Heart right ventricle (tissue), 16 donors: Measurements from ENCODE around the gene PSME2. TPM values are rescaled to one million over a fixed set of nuclear protein-coding genes. Genes with fewer than 3 reads are reported as not detected.

Experiments
- ATAC-seq, 8 donors: fragments of 200-7000 bp; cut with Tn5 transposase; one replicate each; pipeline ENCODE4 v1.9.1; 2020; ENCODE audit warnings: mild to moderate bottlenecking in 8 of 8, moderate library complexity in 8 of 8, moderate number of reproducible peaks in 1 of 8
- DNase-seq, 2 donors: peaks; one replicate each; pipeline ENCODE4 v3.0.0-alpha.2; 2020
- H3K27ac ChIP-seq, 10 donors: fragments of 200-600 bp; sonication (generic) in 2 of 10; one replicate each; pipeline versions ENCODE4 v1.5.0 to v1.8.0; 2020 to 2022; ENCODE audit warnings: mild to moderate bottlenecking in 3 of 10
- H3K27me3 ChIP-seq, 7 donors: fragments of 200-600 bp; one replicate each; pipeline ENCODE4 v1.8.0; 2021 to 2022; ENCODE audit warnings: mild to moderate bottlenecking in 2 of 7
- H3K36me3 ChIP-seq, 9 donors: fragments of 200-600 bp; sonication (generic) in 1 of 9; one replicate each; pipeline versions ENCODE4 v1.5.0 to v1.8.0; 2020 to 2022; ENCODE audit warnings: mild to moderate bottlenecking in 2 of 9
- H3K4me1 ChIP-seq, 9 donors: fragments of 200-600 bp; sonication (generic) in 1 of 9; one replicate each; pipeline versions ENCODE4 v1.5.0 to v1.8.0; 2020 to 2022; ENCODE audit warnings: mild to moderate bottlenecking in 4 of 9
- H3K4me3 ChIP-seq, 10 donors: fragments of 200-600 bp; sonication (generic) in 2 of 10; one replicate each; pipeline versions ENCODE4 v1.5.0 to v1.8.0; 2020 to 2022; ENCODE audit warnings: mild to moderate bottlenecking in 7 of 10, moderate library complexity in 2 of 10
- H3K9me3 ChIP-seq, 11 donors: fragments of 200-600 bp in 10 of 11; sonication (generic) in 2 of 11; one replicate each; pipeline versions ENCODE4 v1.5.0 to v1.8.0; 2013 to 2022; ENCODE audit warnings: mild to moderate bottlenecking in 2 of 11, control low read depth in 1 of 11, moderate library complexity in 1 of 11
- CTCF ChIP-seq, 9 donors: fragments of 200-600 bp; sonication (generic) in 2 of 9; IDR thresholded peaks; one replicate each; pipeline versions ENCODE4 v1.5.0 to v1.8.0; 2021 to 2022; ENCODE audit warnings: antibody characterized with exemption in 9 of 9, mild to moderate bottlenecking in 5 of 9, moderate library complexity in 1 of 9
- whole genome bisulfite sequencing, 2 donors: extraction: QIAGEN DNeasy Blood & Tissue Kit; methylation state at CpG; one replicate each; pipeline ENCODE4 v1.1.7; 2013; ENCODE audit warnings: inconsistent platforms in 1 of 2; 5-methylcytosine and 5-hydroxymethylcytosine counted together
- intact Hi-C, 10 donors: fragments of 100-400 bp; cut with DNase I; formaldehyde crosslinking; loops; one replicate each; pipeline versions ENCODE4 v1.11.1 to v1.14.2; 2022
- polyA plus RNA-seq, 2 donors: library from polyadenylated mRNA; stranded (reverse); fragments of 200-250 nt; gene quantifications; one replicate each; pipeline ENCODE4 v1.2.3, GENCODE V29; 2013
- total RNA-seq, 10 donors: library from RNA; stranded (reverse); fragmentation: NEBNext Ultra II Directional in 3 of 10; extraction: Animal tissue kit (Norgen Biotek cat#: 25700) in 3 of 10; gene quantifications; one replicate each; pipeline versions ENCODE4 v1.2.1 to v1.2.4, GENCODE V29; 2021 to 2023
- donor health status: Arrhythmogenic right ventricular cardiomyopathy.
- donor health status: ischemic (EF 13 %, LVEDD 7.1; RV severe dilation, severe dysfunction).
- donor health status: healthy with polysubstance abuse.
- donor health status: DM: no; HTN: yes; CAD: no.
- donor health status: DM: no; HTN: no; CAD: no.
- donor health status: ischemic (EF 25% LVEDD 6.9; RV normal size, moderate dysfunction).
- donor health status: ischemic (EF 25% LVEDD 5.7; RV mildly dilated, moderate dysfunction).
- donor health status: healthy.
- donor health status: DM: yes; HTN: yes; CAD: no.
- donor health status: Ischemic cardiomyopathy.
- donor health status: ischemic (EF 35%, LVEDD 5.7; RV mildly dilated, moderate dysfunction).
- donor health status: nonischemic (EF 11% LVEDD 7.7; RV severe dilation, severe dysfunction).
- donor health status: DM: yes; HTN: yes; CAD: no.
- donor health status: PGD.
- donor health status: ischemic (EF 29% LVEDD 5.4; RV normal size, mild dysfunction).
- donor health status: nonischemic (EF 23%, LVEDD 6.1; RV moderate dilation, normal function).

The PSME2 gene
- total and polyA plus RNA-seq, 12 donors: 62.6 to 347 (median 85.5) TPM

GRCh38 chr14:24098229-24098926, 48.0 kb downstream of the PSME2 start:
- 95 to 97% methylated on average over 16 of the region's 16 CpGs for WGBS, 2 donors
- ATAC-seq: no peak
- Histone ChIP-seq H3K9me3 (no peaks in the 10 kb centered on the region), H3K27me3 (no peaks in the 10 kb centered on the region), H3K4me3 (no peak overlapping the region), H3K36me3 (peaks cover 0 to 57% (median 0%) of the 10 kb centered on the region in 9 donors), H3K27ac (no peak overlapping the region), H3K4me1 (peaks cover 3 to 22% (median 16%) of the 10 kb centered on the region in 9 donors)
- no peak for TF ChIP-seq CTCF (IDR thresholded peaks at IDR 0.05)
- intact Hi-C loops: loop anchor here in 1 of 10 donors (10.0 kb wide), 1 partner anchor 114 kb away; the partner anchor contains the start of gene DHRS4L2
- no peak for DNase-seq

- Histone ChIP-seq H3K9me3 (no peaks in the 10 kb centered on the region), H3K36me3 (peaks cover 0 to 40% (median 0%) of the 10 kb centered on the region in 9 donors), H3K4me3 (no peak overlapping the region), H3K4me1 (peaks cover 3 to 32% (median 21%) of the 10 kb centered on the region in 9 donors), H3K27me3 (no peaks in the 10 kb centered on the region), H3K27ac (no peak overlapping the region)
- DNase-seq (no peak), ATAC-seq (no peak)
- WGBS, 2 donors: 94 to 97% methylated on average over 8 of the region's 8 CpGs
- no peak for TF ChIP-seq CTCF (IDR thresholded peaks at IDR 0.05)
- intact Hi-C loops: loop anchor here in 1 of 10 donors (10.0 kb wide), 1 partner anchor 112 kb away; the partner anchor contains the start of gene DHRS4L2
Measured at GRCh38 chr14:24096545-24097181, 49.7 kb downstream of the PSME2 start.

DNA sequence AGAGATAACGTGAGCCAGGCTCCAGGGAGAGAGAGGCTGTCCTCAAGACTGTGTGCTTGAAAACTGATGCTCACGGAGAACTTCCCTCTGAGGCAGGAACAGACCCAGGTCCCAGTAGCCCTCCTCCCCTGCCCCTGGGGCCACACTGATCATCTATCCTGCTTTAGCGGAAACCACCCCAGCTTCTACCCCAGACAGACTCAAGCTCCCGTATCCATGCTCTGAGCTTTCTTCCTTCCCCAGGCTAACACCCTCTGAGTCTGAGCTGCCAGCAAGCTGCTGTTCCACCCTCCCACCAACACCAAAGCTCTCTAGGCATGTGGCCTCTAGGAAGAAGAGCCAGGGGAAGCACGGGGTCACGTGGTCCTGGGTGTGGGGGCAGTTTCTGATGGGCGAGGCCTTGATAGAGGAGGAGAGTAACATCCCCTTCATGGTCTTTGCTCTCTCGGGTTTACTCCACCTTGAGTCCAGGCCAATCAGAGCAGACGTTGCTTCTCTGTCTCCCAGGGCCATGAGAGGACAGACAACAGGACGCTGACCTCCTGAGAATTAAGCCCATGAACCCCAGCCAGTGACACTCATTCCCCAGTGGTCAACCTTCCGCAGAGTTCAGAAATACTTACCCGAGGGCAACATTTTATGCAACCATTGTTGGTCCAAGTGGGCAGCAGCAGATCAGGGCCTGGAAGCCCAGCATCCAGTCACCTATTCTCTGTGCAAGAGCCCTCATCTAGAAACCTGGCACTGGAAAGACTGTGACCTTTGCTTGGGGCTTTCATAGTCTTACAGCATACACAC, 50.9 kb downstream of the PSME2 start:
- no peak for TF ChIP-seq CTCF (IDR thresholded peaks at IDR 0.05)
- intact Hi-C loops: loop anchor here in 1 of 10 donors (10.0 kb wide), 1 partner anchor 111 kb away; the partner anchor contains the start of gene DHRS4L2
- Histone ChIP-seq H3K27me3 (no peaks in the 10 kb centered on the region), H3K9me3 (no peaks in the 10 kb centered on the region), H3K27ac (peak overlapping the region; percentile 74 to 95 (median 91)), H3K4me3 (peak overlapping the region in 9 of 10 donors; percentile 61 to 94 (median 87)), H3K4me1 (peaks cover 3 to 36% (median 21%) of the 10 kb centered on the region in 9 donors), H3K36me3 (peaks cover 0 to 30% (median 0%) of the 10 kb centered on the region in 9 donors)
- 57 to 68% methylated on average over 12 of the region's 12 CpGs for WGBS, 2 donors
- ATAC-seq (peak in 6 of 8 donors; percentile 7 to 28 (median 11)), DNase-seq (no peak)

- peaks cover 3 to 38% (median 21%) of the 10 kb centered on the region in 9 donors for H3K4me1 ChIP-seq
- WGBS, 2 donors: 21 to 39% methylated on average over 14 of the region's 14 CpGs
- no peaks in the 10 kb centered on the region for H3K9me3 ChIP-seq
- H3K27me3 ChIP-seq: no peaks in the 10 kb centered on the region
- ATAC-seq (peak in 4 of 8 donors; percentile 1 to 6 (median 1)), DNase-seq (no peak)
- peak overlapping the region; percentile 74 to 95 (median 91) for H3K27ac ChIP-seq
- H3K36me3 ChIP-seq: peaks cover 0 to 23% (median 0%) of the 10 kb centered on the region in 9 donors
- peak overlapping the region; percentile 61 to 95 (median 87) for H3K4me3 ChIP-seq
- TF ChIP-seq CTCF (IDR thresholded peaks at IDR 0.05): no peak
- intact Hi-C loops: loop anchor here in 4 of 10 donors (5.0 to 10.0 kb wide), 3 partner anchors 38 to 110 kb away; partner anchors contain the start of gene DHRS4L2 (in 1 of the 4)
Measured at GRCh38 chr14:24094841-24095270, 51.6 kb downstream of the PSME2 start.
